Measurements from ENCODE around the gene MCIDAS. TPM values are rescaled to one million over a fixed set of nuclear protein-coding genes. Genes with fewer than 3 reads are reported as not detected.

The MCIDAS gene
- total RNA-seq, 1 experiment from 2014 or later, result 6.4 TPM

DNA sequence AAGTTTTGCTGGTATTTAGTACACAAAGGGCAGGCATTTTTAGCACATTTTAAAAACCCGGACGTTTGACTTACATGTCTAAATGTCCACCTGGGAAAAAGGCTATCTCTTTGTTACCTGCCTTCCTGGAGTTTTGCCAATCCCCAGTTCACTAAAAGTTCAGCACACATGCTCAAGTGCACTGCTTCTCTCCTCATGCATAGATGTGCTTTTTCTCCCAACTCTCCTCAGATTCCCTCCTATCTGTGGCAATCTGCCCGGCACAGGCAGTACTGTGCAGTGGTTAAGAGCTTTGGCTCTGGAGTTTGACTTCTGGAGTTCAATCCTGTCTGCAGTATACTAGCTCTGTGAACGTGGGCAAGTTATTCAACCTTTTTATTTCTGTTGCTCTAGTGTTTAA is 14.6 kb upstream of the MCIDAS start (continued):
- no peak for TF ChIP-seq ZBTB33 (IDR thresholded peaks at IDR 0.05; ENCODE audit: extremely low read depth, insufficient replicate concordance, low read length)
- no peak for TF ChIP-seq CEBPB (IDR thresholded peaks at IDR 0.05; ENCODE audit: low read depth)
- no peak for TF ChIP-seq ZFX (IDR thresholded peaks at IDR 0.05)
- no peak for TF ChIP-seq CBX3 (IDR thresholded peaks at IDR 0.05; ENCODE audit: low read depth)
- no peak for TF ChIP-seq CTCF (IDR thresholded peaks at IDR 0.05 in 2 of 3, conservative IDR thresholded peaks at IDR 0.05 in 1 of 3; ENCODE audit: borderline replicate concordance in 1 of 3, insufficient read depth in 1 of 3, low read depth in 2 of 3, low read length in 2 of 3)
- TF ChIP-seq SP1 (IDR thresholded peaks at IDR 0.05; ENCODE audit: low read depth), result no peak
- TF ChIP-seq RAD21 (IDR thresholded peaks at IDR 0.05; ENCODE audit: low read depth), result no peak
- TF ChIP-seq TCF7L2 (IDR thresholded peaks at IDR 0.05; ENCODE audit: borderline replicate concordance, extremely low read depth, insufficient read depth, insufficient read length), result no peak

DNA sequence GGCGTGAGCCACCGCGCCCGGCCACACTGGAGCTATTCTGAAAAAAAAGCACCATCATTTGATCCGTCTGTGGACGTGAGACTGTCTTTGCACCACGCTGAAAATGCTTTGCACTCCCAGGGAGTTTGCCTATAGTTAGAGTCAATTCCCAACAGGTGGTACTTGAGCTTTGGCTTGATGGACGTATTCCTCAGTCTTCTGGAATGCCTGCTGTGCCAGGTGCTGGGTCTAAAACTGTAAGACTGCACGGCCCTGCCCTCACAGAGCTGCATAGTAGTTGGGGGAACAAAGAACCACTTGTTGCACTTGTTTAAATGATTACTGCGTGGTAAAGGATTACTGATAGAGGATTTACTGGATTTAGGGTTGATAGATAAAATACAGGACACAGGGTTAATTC is 9.7 kb upstream of the MCIDAS start:
- no peak overlapping the region for H3K9ac ChIP-seq (ENCODE audit: low read length)
- H3K36me3 ChIP-seq (ENCODE audit: control insufficient read depth in 1 of 2, insufficient read depth in 2 of 2, low read length in 2 of 2), result no peaks in the 10 kb centered on the region
- H3K4me1 ChIP-seq (ENCODE audit: control insufficient read depth in 1 of 2, insufficient read depth in 2 of 2, low read length in 2 of 2), result peaks cover 10 to 28% of the 10 kb centered on the region in 2 experiments; a peak in 3 of 4 replicates
- no peaks in the 10 kb centered on the region for H3K9me3 ChIP-seq (ENCODE audit: control insufficient read depth in 1 of 2, insufficient read depth in 1 of 2, low read depth in 1 of 2, low read length in 2 of 2)
- H3K27ac ChIP-seq (ENCODE audit: low read depth, low read length), result no peak overlapping the region
- ATAC-seq, result no peak
- no peak overlapping the region for H3K4me3 ChIP-seq (replicated peaks in 1 of 2; ENCODE audit: low read depth in 1 of 2, low read length in 2 of 2)
- TF ChIP-seq CEBPB (IDR thresholded peaks at IDR 0.05; ENCODE audit: low read depth) (no peak), POLR2AphosphoS5 (IDR thresholded peaks at IDR 0.05; ENCODE audit: low read depth, low read length) (no peak)
- intact Hi-C loops (cut with micrococcal nuclease), result no loop called here
- BruUV-seq (replicated peaks), result no TSS peak
- H3K4me2 ChIP-seq (ENCODE audit: low read length), result no peak overlapping the region
- ChIA-PET POLR2A (no interaction called here), RAD21 (ENCODE audit: low non-redundant PET in 1 of 2, low total read pairs in 2 of 2, uncharacterized antibody in 2 of 2, unreplicated experiment in 2 of 2) (no interaction called here), CTCF (no interaction called here)
- DNase-seq (ENCODE audit: low read depth, low spot score), result no peak
- no peaks in the 10 kb centered on the region for H3K9me2 ChIP-seq (ENCODE audit: insufficient read depth)
- H4K20me1 ChIP-seq (ENCODE audit: insufficient read depth), result no peaks in the 10 kb centered on the region
- H2AFZ ChIP-seq (ENCODE audit: low read depth, low read length, poor library complexity, severe bottlenecking), result no peak overlapping the region
- no peaks in the 10 kb centered on the region for H3K27me3 ChIP-seq (ENCODE audit: insufficient read depth, low read length)
- no peaks in the 10 kb centered on the region for H3K79me2 ChIP-seq (ENCODE audit: insufficient read depth, low read length)

Data from HCT116 (cell line).